ENCODE data around the gene DGKG. TPM values are rescaled to one million over a fixed set of nuclear protein-coding genes. Genes with fewer than 3 reads are reported as not detected.

The DGKG gene
- total RNA-seq, 4 donors from 2014 or later = 1.1 to 9.5 (median 1.7) TPM

GRCh38 chr3:186251948-186252619 is 110.0 kb downstream of the DGKG start:
- DNase-seq (ENCODE audit: low spot score in 2 of 2) = peak in 1 of 2 donors; percentile 72

GRCh38 chr3:186248850-186249249 is 113.2 kb downstream of the DGKG start:
- no peak for DNase-seq (ENCODE audit: low spot score in 2 of 2)
- no peak for TF ChIP-seq CTCF (IDR thresholded peaks at IDR 0.05)
- TF ChIP-seq POLR2A (IDR thresholded peaks at IDR 0.05) = no peak
- H3K4me3 ChIP-seq (ENCODE audit: low read depth, poor library complexity, severe bottlenecking) = no peak overlapping the region
- intact Hi-C loops (cut with DNase I; ENCODE audit: low total_unique reads) = no loop called here
- 76 to 77% methylated on average over 7 of the region's 7 CpGs for WGBS, 2 donors

More at GRCh38 chr3:186251948-186252619, 110.0 kb downstream of the DGKG start:
- H3K4me3 ChIP-seq (ENCODE audit: low read depth, poor library complexity, severe bottlenecking) = no peak overlapping the region
- TF ChIP-seq POLR2A (IDR thresholded peaks at IDR 0.05) = no peak
- TF ChIP-seq CTCF (IDR thresholded peaks at IDR 0.05) = no peak
- intact Hi-C loops (cut with DNase I; ENCODE audit: low total_unique reads) = loop anchor here (10.0 kb wide), 1 partner anchor 293 kb away; the partner anchor contains the start of gene CRYGS
- WGBS, 2 donors = 81 to 86% methylated on average over 8 of the region's 8 CpGs

- TF ChIP-seq CTCF (IDR thresholded peaks at IDR 0.05) (no peak), POLR2A (IDR thresholded peaks at IDR 0.05) (no peak)
- H3K4me3 ChIP-seq (ENCODE audit: low read depth, poor library complexity, severe bottlenecking) = no peak overlapping the region
- 39 to 44% methylated on average over 5 of the region's 5 CpGs for WGBS, 2 donors
- intact Hi-C loops (cut with DNase I; ENCODE audit: low total_unique reads) = no loop called here
- DNase-seq (ENCODE audit: low spot score in 2 of 2) = peak in 1 of 2 donors; percentile 34
Observed at GRCh38 chr3:186247821-186248814, 113.9 kb downstream of the DGKG start.

- no peak for TF ChIP-seq CTCF (IDR thresholded peaks at IDR 0.05)
Observed at GRCh38 chr3:186246941-186247340, 115.1 kb downstream of the DGKG start.

GRCh38 chr3:186244016-186244415 is 118.0 kb downstream of the DGKG start:
- DNase-seq (ENCODE audit: low spot score in 2 of 2) = peak in 1 of 2 donors; percentile 71
- TF ChIP-seq POLR2A (IDR thresholded peaks at IDR 0.05) (no peak), CTCF (IDR thresholded peaks at IDR 0.05) (no peak)
- intact Hi-C loops (cut with DNase I; ENCODE audit: low total_unique reads) = no loop called here
- H3K4me3 ChIP-seq (ENCODE audit: low read depth, poor library complexity, severe bottlenecking) = no peak overlapping the region
- 96 to 97% methylated on average over 6 of the region's 6 CpGs for WGBS, 2 donors

More at GRCh38 chr3:186246941-186247340, 115.1 kb downstream of the DGKG start:
- intact Hi-C loops (cut with DNase I; ENCODE audit: low total_unique reads) = no loop called here
- no peak overlapping the region for H3K4me3 ChIP-seq (ENCODE audit: low read depth, poor library complexity, severe bottlenecking)
- DNase-seq (ENCODE audit: low spot score in 2 of 2) = no peak
- WGBS, 2 donors = 22 to 46% methylated on average over 2 of the region's 2 CpGs

Data from lower leg skin (tissue), 4 donors.